ENCODE results near the gene CEP350.

The CEP350 gene

DNA sequence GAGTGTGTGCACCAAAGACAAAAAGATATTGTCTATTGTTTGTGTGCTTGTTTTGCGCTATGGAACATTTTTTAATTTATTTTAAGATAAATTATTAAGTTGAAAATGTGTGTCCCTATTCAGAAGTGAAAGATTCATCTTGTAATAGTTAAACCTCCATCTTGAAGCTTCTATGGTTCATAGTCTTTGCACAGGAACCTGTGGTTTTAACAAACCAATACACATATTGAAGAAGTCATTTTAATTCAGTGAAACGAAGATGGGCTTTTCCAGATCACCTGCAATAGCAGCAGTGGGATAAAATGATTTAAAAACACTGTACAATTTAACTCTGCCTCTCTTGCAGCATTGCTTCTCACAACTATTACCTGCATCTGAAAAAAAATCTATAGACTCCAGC, 157.5 kb downstream of the CEP350 start:
- TF ChIP-seq, protein P1, sequence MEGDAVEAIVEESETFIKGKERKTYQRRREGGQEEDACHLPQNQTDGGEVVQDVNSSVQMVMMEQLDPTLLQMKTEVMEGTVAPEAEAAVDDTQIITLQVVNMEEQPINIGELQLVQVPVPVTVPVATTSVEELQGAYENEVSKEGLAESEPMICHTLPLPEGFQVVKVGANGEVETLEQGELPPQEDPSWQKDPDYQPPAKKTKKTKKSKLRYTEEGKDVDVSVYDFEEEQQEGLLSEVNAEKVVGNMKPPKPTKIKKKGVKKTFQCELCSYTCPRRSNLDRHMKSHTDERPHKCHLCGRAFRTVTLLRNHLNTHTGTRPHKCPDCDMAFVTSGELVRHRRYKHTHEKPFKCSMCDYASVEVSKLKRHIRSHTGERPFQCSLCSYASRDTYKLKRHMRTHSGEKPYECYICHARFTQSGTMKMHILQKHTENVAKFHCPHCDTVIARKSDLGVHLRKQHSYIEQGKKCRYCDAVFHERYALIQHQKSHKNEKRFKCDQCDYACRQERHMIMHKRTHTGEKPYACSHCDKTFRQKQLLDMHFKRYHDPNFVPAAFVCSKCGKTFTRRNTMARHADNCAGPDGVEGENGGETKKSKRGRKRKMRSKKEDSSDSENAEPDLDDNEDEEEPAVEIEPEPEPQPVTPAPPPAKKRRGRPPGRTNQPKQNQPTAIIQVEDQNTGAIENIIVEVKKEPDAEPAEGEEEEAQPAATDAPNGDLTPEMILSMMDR (IDR thresholded peaks at IDR 0.05; ENCODE audit: low read depth, low read length, missing control alignments) = no peak
- no peak for DNase-seq (ENCODE audit: extremely low read depth, low read depth)
- no peak overlapping the region for H3K4me3 ChIP-seq (replicated peaks; ENCODE audit: low read depth, low read length)

DNA sequence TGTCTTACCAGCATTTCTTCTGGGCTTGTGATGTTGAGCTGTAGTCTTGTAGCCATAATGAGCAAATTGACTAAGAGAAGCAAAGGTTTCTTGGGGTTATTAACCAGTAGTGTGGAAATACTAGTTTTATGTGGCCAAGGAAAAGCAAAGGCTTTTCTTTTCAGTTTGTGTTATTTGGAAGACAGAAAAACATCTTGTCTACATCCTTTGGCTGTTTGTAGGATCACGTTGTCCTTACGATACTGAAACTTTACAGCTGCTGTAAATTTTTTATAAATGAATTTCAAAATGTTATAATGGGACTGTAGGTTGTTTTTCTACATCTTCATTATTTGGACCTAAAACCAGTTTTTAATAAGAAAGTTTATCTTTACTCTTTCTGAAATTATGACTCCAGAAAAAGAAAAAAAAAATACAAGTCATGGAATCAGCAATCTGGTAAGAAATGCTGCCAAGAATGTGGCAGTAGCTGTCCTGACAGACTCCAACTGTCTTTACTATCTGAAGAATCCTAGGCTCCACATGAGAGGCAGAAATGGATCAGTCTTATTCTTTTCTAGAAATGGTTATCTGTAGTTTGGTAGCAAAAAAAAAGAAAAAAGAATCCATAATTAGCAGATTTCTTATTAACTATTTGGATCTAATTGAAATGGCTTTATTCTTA, 158.5 kb downstream of the CEP350 start:
- no peak for DNase-seq (ENCODE audit: extremely low read depth, low read depth)
- H3K4me3 ChIP-seq (replicated peaks; ENCODE audit: low read depth, low read length) = no peak overlapping the region
- TF ChIP-seq, protein P1 (IDR thresholded peaks at IDR 0.05; ENCODE audit: low read depth, low read length, missing control alignments) = no peak

DNA sequence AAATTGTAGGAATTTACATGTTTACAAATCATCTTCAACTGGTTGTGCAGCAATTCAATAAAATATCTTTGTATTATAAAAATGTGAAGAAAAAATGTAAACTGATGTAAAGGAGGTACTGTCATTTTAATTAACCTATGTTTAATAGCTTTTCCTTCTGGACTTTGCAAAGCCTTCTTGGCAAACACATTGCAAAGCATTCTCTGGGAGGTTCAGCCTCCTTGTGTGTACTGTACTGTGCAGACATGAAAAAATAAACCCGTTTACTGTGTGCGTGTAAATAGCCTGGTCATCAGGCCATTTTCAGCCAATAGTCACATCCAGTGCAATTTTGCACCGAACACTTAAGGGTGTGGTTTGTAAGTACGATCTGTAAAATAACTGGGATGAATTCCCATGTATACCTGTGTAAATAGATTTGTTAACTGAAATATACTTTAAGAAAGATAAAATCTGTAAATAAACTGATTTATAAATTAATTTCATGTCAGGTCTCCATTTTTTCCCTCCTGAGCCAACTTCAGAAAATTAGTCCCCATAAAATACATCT, 159.9 kb downstream of the CEP350 start:
- no peak for DNase-seq (ENCODE audit: extremely low read depth, low read depth)
- H3K4me3 ChIP-seq (replicated peaks; ENCODE audit: low read depth, low read length) = no peak overlapping the region
- TF ChIP-seq, protein P1 (IDR thresholded peaks at IDR 0.05; ENCODE audit: low read depth, low read length, missing control alignments) = no peak

DNA sequence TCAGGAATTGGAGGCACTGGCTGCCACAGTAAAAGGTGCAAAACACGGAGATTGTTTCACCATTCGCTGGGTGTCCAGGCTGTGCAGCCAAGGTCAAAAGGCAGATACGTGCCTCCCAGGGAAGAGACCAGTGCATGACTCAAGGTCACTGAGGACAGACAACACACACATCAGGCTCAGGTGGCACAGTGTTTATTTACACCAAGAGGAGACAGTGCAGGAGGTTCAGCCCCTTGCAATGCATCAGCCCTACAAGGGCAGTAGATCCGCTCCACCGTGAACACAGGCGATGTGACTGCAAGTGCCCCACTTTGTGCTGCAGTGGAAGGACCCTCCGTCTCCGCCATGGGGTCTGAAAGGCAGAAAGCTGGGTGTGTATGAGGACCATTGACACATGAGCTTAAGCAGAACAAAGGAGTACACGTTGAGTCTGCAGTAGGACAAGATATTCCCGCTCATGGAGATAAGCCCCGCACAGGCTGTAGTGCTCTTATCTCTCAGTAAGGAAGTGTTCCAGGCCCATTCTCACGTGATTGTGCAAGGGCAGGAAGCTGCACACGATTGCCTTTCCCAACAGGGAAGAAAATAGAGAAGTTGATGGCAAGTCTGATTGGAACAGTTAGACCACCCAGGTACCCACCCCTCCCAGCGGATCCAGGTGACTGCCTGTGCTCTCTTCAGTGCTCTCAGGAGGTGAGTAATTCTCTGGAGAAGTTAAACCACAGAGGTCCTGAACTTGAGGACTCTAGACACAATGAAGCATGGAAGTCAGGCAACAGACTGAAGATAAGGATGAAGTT, 162.6 kb downstream of the CEP350 start:
- no peak for DNase-seq (ENCODE audit: extremely low read depth, low read depth)
- no peak overlapping the region for H3K4me3 ChIP-seq (replicated peaks; ENCODE audit: low read depth, low read length)
- TF ChIP-seq, protein P1 (IDR thresholded peaks at IDR 0.05; ENCODE audit: low read depth, low read length, missing control alignments) = no peak

GRCh38 chr1:180117764-180118116, 163.1 kb downstream of the CEP350 start:
- no peak for DNase-seq (ENCODE audit: extremely low read depth, low read depth)
- no peak overlapping the region for H3K4me3 ChIP-seq (replicated peaks; ENCODE audit: low read depth, low read length)
- TF ChIP-seq, protein P1 (IDR thresholded peaks at IDR 0.05; ENCODE audit: low read depth, low read length, missing control alignments) = no peak

DNA sequence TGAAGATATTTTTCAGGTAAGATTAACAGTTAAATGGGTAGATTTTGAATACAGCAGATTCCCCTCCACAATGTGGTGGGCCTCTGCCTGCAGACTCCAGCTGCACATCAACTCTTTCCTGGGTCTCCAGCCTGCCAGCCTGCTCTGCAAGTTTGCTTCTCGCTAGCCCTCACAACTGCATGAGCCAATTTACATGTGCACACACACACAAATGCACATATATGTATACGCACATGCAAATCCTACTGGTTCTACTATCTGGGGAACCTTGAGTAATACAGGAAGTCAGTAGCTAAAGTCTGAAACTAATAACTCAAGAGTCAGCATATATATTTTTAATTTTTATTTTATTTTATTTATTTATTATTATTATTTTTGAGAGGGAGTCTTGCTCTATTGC, 165.2 kb downstream of the CEP350 start:
- no peak for DNase-seq (ENCODE audit: extremely low read depth, low read depth)
- H3K4me3 ChIP-seq (replicated peaks; ENCODE audit: low read depth, low read length) = no peak overlapping the region
- TF ChIP-seq, protein P1 (IDR thresholded peaks at IDR 0.05; ENCODE audit: low read depth, low read length, missing control alignments) = no peak

All from HFF-Myc (cell line).